Amniotic stem cell (primary cell): ENCODE data around the gene GPR37L1.

ENCODE experiments used
- DNase-seq: peaks from one replicate; lab custom pipeline; 2025; lab: John Stamatoyannopoulos, UW

Gene GPR37L1

GRCh38 chr1:202122639-202123335, at the start of gene GPR37L1:
Gene GPR37L1, plus strand, starts transcription at chr1:202122917. Its CDS starts 47 bp downstream, at chr1:202122964.
- no peak for DNase-seq

GRCh38 chr1:202073206-202073605, 49.5 kb upstream of the GPR37L1 start:
- no peak for DNase-seq

- no peak for DNase-seq
These were observed 47.7 kb upstream of the GPR37L1 start for GRCh38 chr1:202074985-202075384.

- DNase-seq: no peak
These were observed 47.3 kb upstream of the GPR37L1 start for GRCh38 chr1:202075389-202075788.

- DNase-seq: no peak
These were observed 46.6 kb upstream of the GPR37L1 start for GRCh38 chr1:202076050-202076511.

GRCh38 chr1:202078241-202078640, 44.5 kb upstream of the GPR37L1 start:
- no peak for DNase-seq

GRCh38 chr1:202081992-202082391, 40.7 kb upstream of the GPR37L1 start:
- DNase-seq: no peak

- DNase-seq: no peak
These were observed 37.7 kb upstream of the GPR37L1 start for GRCh38 chr1:202084791-202085681.

- no peak for DNase-seq
These were observed 36.9 kb upstream of the GPR37L1 start for GRCh38 chr1:202085682-202086373.

- no peak for DNase-seq
These were observed 36.0 kb upstream of the GPR37L1 start for GRCh38 chr1:202086579-202087350.

GRCh38 chr1:202088206-202088605, 34.5 kb upstream of the GPR37L1 start:
- DNase-seq: no peak

GRCh38 chr1:202090994-202091393, 31.7 kb upstream of the GPR37L1 start:
- DNase-seq: no peak

GRCh38 chr1:202093858-202094257, 28.9 kb upstream of the GPR37L1 start:
- no peak for DNase-seq

- DNase-seq: no peak
These were observed 21.5 kb upstream of the GPR37L1 start for GRCh38 chr1:202101184-202101583.

- DNase-seq: no peak
These were observed 18.6 kb upstream of the GPR37L1 start for GRCh38 chr1:202104073-202104472.

GRCh38 chr1:202105571-202106339, 17.0 kb upstream of the GPR37L1 start:
- no peak for DNase-seq

GRCh38 chr1:202106340-202107254, 16.1 kb upstream of the GPR37L1 start:
- no peak for DNase-seq

- DNase-seq: no peak
These were observed 15.4 kb upstream of the GPR37L1 start for GRCh38 chr1:202107321-202107761.

- no peak for DNase-seq
These were observed 14.7 kb upstream of the GPR37L1 start for GRCh38 chr1:202107801-202108731.
